Caco-2 (cell line): ENCODE measurements around the gene TSPAN33. TPM values are rescaled to one million over a fixed set of nuclear protein-coding genes. Genes with fewer than 3 reads are reported as not detected.
"Not testable (repeated sequence)": the region's sequence is repeated elsewhere in the genome, so short reads cannot be mapped to it uniquely, and the experiment has no call there.

Experiments used
- BruUV-seq: library from RNA; stranded (reverse); fragments of 400-500 nt; replicated peaks from 2 replicates; lab custom pipeline; 2021; lab: Mats Ljungman, UMichigan
- CTCF ChIA-PET: fragments of 300-600 bp; sonication (Branson Sonifier 250); formaldehyde crosslinking; loops from one replicate; lab custom pipeline; 2022; ENCODE audit warnings: antibody characterized with exemption; lab: Charles Lee
- POLR2A ChIA-PET: fragments of 300-600 bp; sonication (Branson Sonifier 250); formaldehyde crosslinking; loops from one replicate; lab custom pipeline; 2022; ENCODE audit warnings: antibody characterized with exemption; lab: Charles Lee
- DNase-seq, 2 experiments: peaks; one replicate each; pipeline versions ENCODE4 v3.0.0 to v3.0.0-alpha.2; 2020 to 2022
- H3K27me3 ChIP-seq: replicated peaks from 2 replicates; pipeline ENCODE4 v1.6.0; 2011; ENCODE audit warnings: low read length; ENCODE audit not compliant: control insufficient read depth, insufficient read depth
- H3K36me3 ChIP-seq: 2 replicates; pipeline ENCODE4 v1.5.1; 2011; ENCODE audit warnings: low read length; ENCODE audit not compliant: control insufficient read depth, insufficient read depth
- H3K4me1 ChIP-seq: fragments of 250-450 bp; sonication (Bioruptor Pico); 2 replicates; pipeline ENCODE4 v1.5.1; 2020; ENCODE audit warnings: mild to moderate bottlenecking
- H3K4me3 ChIP-seq: 2 replicates; pipeline ENCODE4 v1.5.1; 2011; ENCODE audit warnings: low read depth, mild to moderate bottlenecking, control low read depth, low read length
- H3K9me3 ChIP-seq: fragments of 250-450 bp; sonication (Bioruptor Pico); 2 replicates; pipeline ENCODE4 v1.5.1; 2020; ENCODE audit warnings: mild to moderate bottlenecking, moderate library complexity
- H3K27ac Mint-ChIP-seq: one replicate; pipeline ENCODE4 v1.8.0; 2022; ENCODE audit warnings: mixed read lengths; ENCODE audit not compliant: unreplicated experiment
- H3K27me3 Mint-ChIP-seq: one replicate; pipeline ENCODE4 v1.8.0; 2022; ENCODE audit warnings: mixed read lengths; ENCODE audit not compliant: insufficient read depth, unreplicated experiment
- H3K36me3 Mint-ChIP-seq: one replicate; pipeline ENCODE4 v1.8.0; 2022; ENCODE audit warnings: mild to moderate bottlenecking, mixed read lengths; ENCODE audit not compliant: insufficient read depth, unreplicated experiment
- H3K4me1 Mint-ChIP-seq: one replicate; pipeline ENCODE4 v1.8.0; 2022; ENCODE audit warnings: low read depth, mixed read lengths; ENCODE audit not compliant: unreplicated experiment
- H3K4me3 Mint-ChIP-seq: one replicate; pipeline ENCODE4 v1.8.0; 2022; ENCODE audit warnings: mild to moderate bottlenecking, moderate library complexity, mixed read lengths; ENCODE audit not compliant: unreplicated experiment
- H3K9me3 Mint-ChIP-seq: one replicate; pipeline ENCODE4 v1.8.0; 2022; ENCODE audit warnings: mixed read lengths; ENCODE audit not compliant: unreplicated experiment
- CTCF ChIP-seq, 2 experiments: fragments of 200-600 bp in 1 of 2; IDR thresholded peaks; 1 replicate in 1 of 2; 2 replicates in 1 of 2; pipeline versions ENCODE4 v1.5.1 to v1.8.0; 2011 to 2022; ENCODE audit warnings: antibody characterized with exemption in 1 of 2, control low read depth in 1 of 2, inconsistent platforms in 1 of 2, low read depth in 1 of 2, low read length in 1 of 2, mild to moderate bottlenecking in 1 of 2, moderate library complexity in 1 of 2; ENCODE audit not compliant: insufficient read depth in 1 of 2, severe bottlenecking in 1 of 2, unreplicated experiment in 1 of 2
- intact Hi-C: fragments of 100-400 bp; cut with micrococcal nuclease; formaldehyde crosslinking; loops from one replicate; pipeline ENCODE4 v1.10.0; 2022; ENCODE audit not compliant: unreplicated experiment
- total RNA-seq: library from RNA; stranded (reverse); gene quantifications from 2 replicates; pipeline ENCODE4 v1.2.3, GENCODE V29; 2022

TSPAN33 gene
- total RNA-seq, 1 experiment from 2014 or later: 4.5 TPM

DNA sequence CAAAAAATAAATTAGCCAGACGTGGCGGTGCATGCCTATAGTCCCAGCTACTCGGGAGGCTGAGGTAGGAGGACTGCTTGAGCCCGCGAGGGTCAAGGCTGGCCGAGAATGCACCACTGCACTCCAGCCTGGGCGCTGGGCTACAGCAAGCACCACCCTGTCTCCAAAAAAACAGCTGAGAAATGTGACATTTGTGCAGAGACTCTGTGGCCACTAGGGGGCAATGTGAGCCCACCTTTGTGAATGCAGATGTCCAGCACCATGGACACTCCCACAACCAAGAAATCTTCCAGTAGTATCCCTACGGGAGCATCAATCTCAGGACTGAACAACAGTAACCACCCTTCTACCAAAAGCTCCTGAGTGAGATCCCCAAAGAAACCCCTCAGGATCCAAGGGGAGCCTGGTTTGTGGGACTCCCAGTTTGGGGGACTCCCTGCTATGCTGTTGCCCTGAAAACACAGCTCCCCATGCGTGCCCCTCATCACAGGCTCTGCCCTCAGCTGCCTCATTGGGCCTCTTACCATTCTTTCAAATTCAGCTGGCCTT lies 74.1 kb downstream of the TSPAN33 start:
- BruUV-seq: no TSS peak
- 0 out of 2 replicates have a peak, but pooled peaks cover 4% of the 10 kb centered on the region for H3K9me3 ChIP-seq
- intact Hi-C loops: loop anchor here (1.0 to 5.0 kb wide), 5 partner anchors 53 to 424 kb away; no protein-coding TSS in a partner anchor
- H3K27ac Mint-ChIP-seq: no peak overlapping the region
- peak; percentile 91 for TF ChIP-seq CTCF (IDR thresholded peaks at IDR 0.05; ENCODE audit: insufficient read depth in 1 of 2, low read depth in 1 of 2, low read length in 1 of 2, severe bottlenecking in 1 of 2, unreplicated experiment in 1 of 2)
- no peak overlapping the region for H3K4me3 ChIP-seq
- H3K27me3 ChIP-seq: no peaks in the 10 kb centered on the region
- H3K27me3 Mint-ChIP-seq: no peaks in the 10 kb centered on the region
- peak; percentile 80 to 89 for DNase-seq
- no peaks in the 10 kb centered on the region for H3K36me3 Mint-ChIP-seq
- H3K9me3 Mint-ChIP-seq: no peaks in the 10 kb centered on the region
- 0 out of 2 replicates have a peak, but pooled peaks cover 1% of the 10 kb centered on the region for H3K4me1 ChIP-seq
- CTCF ChIA-PET: interaction anchor here (0.5 to 2.5 kb wide), 18 partner anchors 8 to 1603 kb away, joined by 3 to 14 read pairs (median 4); partner anchors contain the start of gene STRIP2
- peaks cover 8% of the 10 kb centered on the region for H3K4me1 Mint-ChIP-seq
- H3K4me3 Mint-ChIP-seq: no peak overlapping the region
- POLR2A ChIA-PET: no interaction called here
- H3K36me3 ChIP-seq: no peaks in the 10 kb centered on the region

DNA sequence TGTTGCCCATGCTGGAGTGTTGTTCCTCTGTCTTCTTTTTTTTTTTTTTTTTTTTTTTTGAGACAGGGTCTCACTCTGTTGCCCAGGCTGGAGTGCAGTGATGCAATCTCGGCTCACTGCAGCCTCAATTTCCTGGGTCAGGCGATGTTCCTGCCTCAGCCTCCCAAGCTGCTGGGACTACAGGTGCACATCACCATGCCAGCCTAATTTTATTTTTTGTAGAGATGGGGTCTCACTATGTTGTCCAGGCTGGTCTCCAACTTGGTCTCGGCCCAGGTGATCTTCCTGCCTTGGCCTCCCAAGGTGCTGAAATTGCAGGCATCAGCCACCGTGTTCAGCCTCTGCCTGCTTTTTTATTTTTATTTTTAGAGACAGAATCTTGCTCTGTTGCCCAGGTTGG lies 74.7 kb downstream of the TSPAN33 start:
- DNase-seq, BruUV-seq, H3K36me3 Mint-ChIP-seq, H3K4me3 Mint-ChIP-seq, H3K4me1 Mint-ChIP-seq, H3K27ac Mint-ChIP-seq, H3K36me3 ChIP-seq, H3K9me3 ChIP-seq, POLR2A ChIA-PET, H3K27me3 Mint-ChIP-seq, H3K9me3 Mint-ChIP-seq, H3K4me1 ChIP-seq, H3K27me3 ChIP-seq, H3K4me3 ChIP-seq: not testable (repeated sequence)
- CTCF ChIA-PET: interaction anchor here (0.5 to 2.5 kb wide), 16 partner anchors 8 to 1602 kb away, joined by 3 to 14 read pairs (median 4); no protein-coding TSS in a partner anchor
- intact Hi-C loops: loop anchor here (5.0 kb wide), 1 partner anchor 423 kb away; no protein-coding TSS in a partner anchor

Other genes starting within 250 kb of the TSPAN33 start
- 0.23 and 0.50 TPM in 2 replicates for gene KCP, start 234.0 kb upstream of the TSPAN33 start, total RNA-seq
- 1.2 and 1.8 TPM in 2 replicates for gene IRF5, start 206.8 kb upstream of the TSPAN33 start, total RNA-seq
- 56.5 and 59.8 TPM in 2 replicates for gene TNPO3, start 89.6 kb upstream of the TSPAN33 start, total RNA-seq
- 35.5 and 36.0 TPM in 2 replicates for gene SMO, start 43.9 kb downstream of the TSPAN33 start, total RNA-seq
- gene AHCYL2, start 80.3 kb downstream of the TSPAN33 start, total RNA-seq: 15.8 and 17.2 TPM in 2 replicates